ENCODE results near the gene RIPK1. TPM values are rescaled to one million over a fixed set of nuclear protein-coding genes. Genes with fewer than 3 reads are reported as not detected.

The RIPK1 gene
- total RNA-seq, 1 donor from 2014 or later, result 4.9 TPM

DNA sequence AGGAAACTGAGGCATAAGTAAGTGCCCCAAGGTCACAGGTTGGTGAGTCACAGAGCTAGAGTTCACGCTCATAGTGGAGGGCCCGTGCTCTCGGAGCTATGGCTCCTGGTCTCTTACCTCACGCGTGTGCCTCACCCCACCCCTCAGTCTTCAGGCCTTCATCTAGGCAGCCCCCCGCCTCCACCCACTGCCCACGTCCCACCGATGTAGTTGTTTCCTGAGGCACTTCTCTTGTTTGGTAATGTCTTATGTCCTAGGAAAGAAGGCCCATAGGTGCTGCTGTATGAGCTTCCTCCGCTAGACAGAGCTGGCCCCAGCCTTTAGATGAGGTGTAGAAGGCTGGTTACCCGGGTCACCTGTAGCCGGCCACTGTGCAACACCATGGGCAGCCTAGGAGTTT is 5.1 kb downstream of the RIPK1 start:
- peaks cover 4% of the 10 kb centered on the region for H3K27me3 Mint-ChIP-seq (ENCODE audit: insufficient read depth, low read depth)
- Histone ChIP-seq H3K9ac (no peak overlapping the region), H3K79me2 (ENCODE audit: low read depth) (peaks cover 38% of the 10 kb centered on the region), H3K36me3 (no peaks in the 10 kb centered on the region), H3F3A (ENCODE audit: low read depth) (peaks cover 24% of the 10 kb centered on the region), H3K4me3 (no peak overlapping the region), H3K27me3 (no peaks in the 10 kb centered on the region), H3K27ac (no peak overlapping the region), H3K4me2 (no peak overlapping the region), H4K20me1 (ENCODE audit: low read depth) (no peaks in the 10 kb centered on the region), H3K4me1 (peaks cover 16% of the 10 kb centered on the region), H3K9me3 (ENCODE audit: low read depth) (no peaks in the 10 kb centered on the region), H2AFZ (replicated peaks) (no peak overlapping the region)
- H3K27ac Mint-ChIP-seq, result no peak overlapping the region
- peaks cover 18% of the 10 kb centered on the region for H3K4me1 Mint-ChIP-seq
- no peak overlapping the region for H3K4me3 Mint-ChIP-seq
- TF ChIP-seq EZH2phosphoT487 (IDR thresholded peaks at IDR 0.05) (no peak), EZH2 (IDR thresholded peaks at IDR 0.05) (no peak)
- TF ChIP-seq, protein P1, sequence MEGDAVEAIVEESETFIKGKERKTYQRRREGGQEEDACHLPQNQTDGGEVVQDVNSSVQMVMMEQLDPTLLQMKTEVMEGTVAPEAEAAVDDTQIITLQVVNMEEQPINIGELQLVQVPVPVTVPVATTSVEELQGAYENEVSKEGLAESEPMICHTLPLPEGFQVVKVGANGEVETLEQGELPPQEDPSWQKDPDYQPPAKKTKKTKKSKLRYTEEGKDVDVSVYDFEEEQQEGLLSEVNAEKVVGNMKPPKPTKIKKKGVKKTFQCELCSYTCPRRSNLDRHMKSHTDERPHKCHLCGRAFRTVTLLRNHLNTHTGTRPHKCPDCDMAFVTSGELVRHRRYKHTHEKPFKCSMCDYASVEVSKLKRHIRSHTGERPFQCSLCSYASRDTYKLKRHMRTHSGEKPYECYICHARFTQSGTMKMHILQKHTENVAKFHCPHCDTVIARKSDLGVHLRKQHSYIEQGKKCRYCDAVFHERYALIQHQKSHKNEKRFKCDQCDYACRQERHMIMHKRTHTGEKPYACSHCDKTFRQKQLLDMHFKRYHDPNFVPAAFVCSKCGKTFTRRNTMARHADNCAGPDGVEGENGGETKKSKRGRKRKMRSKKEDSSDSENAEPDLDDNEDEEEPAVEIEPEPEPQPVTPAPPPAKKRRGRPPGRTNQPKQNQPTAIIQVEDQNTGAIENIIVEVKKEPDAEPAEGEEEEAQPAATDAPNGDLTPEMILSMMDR (IDR thresholded peaks at IDR 0.05), result no peak
- H3K36me3 Mint-ChIP-seq, result peaks cover 22% of the 10 kb centered on the region
- DNase-seq (ENCODE audit: low spot score), result no peak
- peaks cover 3% of the 10 kb centered on the region for H3K9me3 Mint-ChIP-seq

- no peak overlapping the region for H3K9ac ChIP-seq
- peaks cover 25% of the 10 kb centered on the region for H3K79me2 ChIP-seq (ENCODE audit: low read depth)
- Mint-ChIP-seq H3K27ac (no peak overlapping the region), H3K4me3 (no peak overlapping the region), H3K4me1 (peaks cover 10% of the 10 kb centered on the region), H3K9me3 (peaks cover 5% of the 10 kb centered on the region), H3K27me3 (ENCODE audit: insufficient read depth, low read depth) (peaks cover 2% of the 10 kb centered on the region), H3K36me3 (peaks cover 35% of the 10 kb centered on the region)
- peak overlapping the region; percentile 21 for H3K4me2 ChIP-seq
- peaks cover 13% of the 10 kb centered on the region for H3K4me1 ChIP-seq
- no peaks in the 10 kb centered on the region for H3K27me3 ChIP-seq
- no peak overlapping the region for H3K27ac ChIP-seq
- H2AFZ ChIP-seq (replicated peaks), result no peak overlapping the region
- no peaks in the 10 kb centered on the region for H4K20me1 ChIP-seq (ENCODE audit: low read depth)
- no peaks in the 10 kb centered on the region for H3K36me3 ChIP-seq
- no peak overlapping the region for H3K4me3 ChIP-seq
- DNase-seq (ENCODE audit: low spot score), result no peak
- no peak for TF ChIP-seq EZH2phosphoT487 (IDR thresholded peaks at IDR 0.05)
- TF ChIP-seq, protein P1 (IDR thresholded peaks at IDR 0.05), result no peak
- no peak for TF ChIP-seq EZH2 (IDR thresholded peaks at IDR 0.05)
- H3K9me3 ChIP-seq (ENCODE audit: low read depth), result no peaks in the 10 kb centered on the region
- peaks cover 8% of the 10 kb centered on the region for H3F3A ChIP-seq (ENCODE audit: low read depth)
These were observed 7.4 kb downstream of the RIPK1 start for GRCh38 chr6:3075772-3076113.

- Mint-ChIP-seq H3K9me3 (peaks cover 5% of the 10 kb centered on the region), H3K36me3 (peaks cover 41% of the 10 kb centered on the region), H3K4me3 (no peak overlapping the region), H3K27me3 (ENCODE audit: insufficient read depth, low read depth) (peaks cover 2% of the 10 kb centered on the region), H3K4me1 (peaks cover 10% of the 10 kb centered on the region), H3K27ac (no peak overlapping the region)
- Histone ChIP-seq H3K4me1 (peaks cover 13% of the 10 kb centered on the region), H3K36me3 (no peaks in the 10 kb centered on the region), H3K9me3 (ENCODE audit: low read depth) (no peaks in the 10 kb centered on the region), H2AFZ (replicated peaks) (no peak overlapping the region), H3K4me2 (no peak overlapping the region), H3K4me3 (no peak overlapping the region), H3K79me2 (ENCODE audit: low read depth) (peaks cover 20% of the 10 kb centered on the region), H3K27me3 (no peaks in the 10 kb centered on the region), H3F3A (ENCODE audit: low read depth) (peaks cover 8% of the 10 kb centered on the region), H3K27ac (no peak overlapping the region), H4K20me1 (ENCODE audit: low read depth) (no peaks in the 10 kb centered on the region), H3K9ac (no peak overlapping the region)
- DNase-seq (ENCODE audit: low spot score), result no peak
- TF ChIP-seq EZH2 (IDR thresholded peaks at IDR 0.05) (no peak), EZH2phosphoT487 (IDR thresholded peaks at IDR 0.05) (no peak)
- TF ChIP-seq, protein P1 (IDR thresholded peaks at IDR 0.05), result no peak
These were observed 8.0 kb downstream of the RIPK1 start for GRCh38 chr6:3076320-3076719.
